Body of pancreas (tissue), 4 donors: ENCODE data around the gene LDLRAD4. TPM values are rescaled to one million over a fixed set of nuclear protein-coding genes. Genes with fewer than 3 reads are reported as not detected.

Experiments
- ATAC-seq: fragments of 150-250 bp; one replicate; pipeline ENCODE4 v1.9.1; 2016
- DNase-seq, 4 donors: peaks; one replicate each; pipeline ENCODE4 v3.0.0-alpha.2; 2019
- H3K27ac ChIP-seq, 4 donors: fragments of 200-600 bp; sonication (generic); 1 replicate in 3 of 4; 2 replicates in 1 of 4; pipeline versions ENCODE4 v1.5.1 to v1.6.1; 2016 to 2019; ENCODE audit warnings: mild to moderate bottlenecking in 1 of 4, mixed read lengths in 1 of 4, moderate library complexity in 1 of 4
- H3K27me3 ChIP-seq, 2 donors: fragments of 200-600 bp; sonication (generic); one replicate each; pipeline ENCODE4 v1.6.0; 2016; ENCODE audit warnings: mild to moderate bottlenecking in 1 of 2
- H3K36me3 ChIP-seq, 2 donors: fragments of 200-600 bp; sonication (generic); replicated peaks in 1 of 2; 2 replicates each; pipeline ENCODE4 v1.5.1; 2016; ENCODE audit warnings: low read depth in 2 of 2; ENCODE audit not compliant: insufficient read depth in 1 of 2
- H3K4me1 ChIP-seq: fragments of 200-600 bp; sonication (generic); one replicate; pipeline ENCODE4 v1.6.0; 2016
- H3K4me3 ChIP-seq, 2 donors: fragments of 200-600 bp; sonication (generic); 1 replicate in 1 of 2; 2 replicates in 1 of 2; pipeline ENCODE4 v1.5.1; 2016 to 2019
- H3K9me3 ChIP-seq, 3 donors: fragments of 200-600 bp; sonication (generic); 1 replicate in 2 of 3; 2 replicates in 1 of 3; pipeline ENCODE4 v1.5.1; 2016
- POLR2A ChIP-seq, 3 donors: fragments of 450-650 bp; IDR thresholded peaks; one replicate each; pipeline ENCODE4 v1.6.1; 2016; ENCODE audit warnings: antibody characterized with exemption in 3 of 3, mild to moderate bottlenecking in 2 of 3
- WGBS, 2 donors: methylation state at CpG; one replicate each; pipeline ENCODE4 v1.1.5; 2017; 5-methylcytosine and 5-hydroxymethylcytosine counted together
- intact Hi-C: fragments of 100-400 bp; cut with DNase I; formaldehyde crosslinking; loops from one replicate; pipeline ENCODE4 v1.15.1; 2023
- total RNA-seq, 2 donors: library from RNA; depleted of rRNA; stranded (reverse); fragments of >200 nt; gene quantifications; one replicate each; pipeline ENCODE4 v1.1.0, GENCODE V29; 2016
- TF ChIP-seq, protein P1 (sequence below), 7 experiments: fragments of 450-650 bp in 4 of 7; fragments of 200-600 bp in 3 of 7; sonication (generic) in 3 of 7; IDR thresholded peaks; one replicate each; pipeline ENCODE4 v1.5.1; 2016 to 2019; ENCODE audit warnings: antibody characterized with exemption in 7 of 7

The LDLRAD4 gene
- total RNA-seq, 2 donors from 2014 or later = 8.6 to 35.9 TPM

- intact Hi-C loops = no loop called here
Observed at GRCh38 chr18:13379062-13379865, 160.7 kb downstream of the LDLRAD4 start.

DNA sequence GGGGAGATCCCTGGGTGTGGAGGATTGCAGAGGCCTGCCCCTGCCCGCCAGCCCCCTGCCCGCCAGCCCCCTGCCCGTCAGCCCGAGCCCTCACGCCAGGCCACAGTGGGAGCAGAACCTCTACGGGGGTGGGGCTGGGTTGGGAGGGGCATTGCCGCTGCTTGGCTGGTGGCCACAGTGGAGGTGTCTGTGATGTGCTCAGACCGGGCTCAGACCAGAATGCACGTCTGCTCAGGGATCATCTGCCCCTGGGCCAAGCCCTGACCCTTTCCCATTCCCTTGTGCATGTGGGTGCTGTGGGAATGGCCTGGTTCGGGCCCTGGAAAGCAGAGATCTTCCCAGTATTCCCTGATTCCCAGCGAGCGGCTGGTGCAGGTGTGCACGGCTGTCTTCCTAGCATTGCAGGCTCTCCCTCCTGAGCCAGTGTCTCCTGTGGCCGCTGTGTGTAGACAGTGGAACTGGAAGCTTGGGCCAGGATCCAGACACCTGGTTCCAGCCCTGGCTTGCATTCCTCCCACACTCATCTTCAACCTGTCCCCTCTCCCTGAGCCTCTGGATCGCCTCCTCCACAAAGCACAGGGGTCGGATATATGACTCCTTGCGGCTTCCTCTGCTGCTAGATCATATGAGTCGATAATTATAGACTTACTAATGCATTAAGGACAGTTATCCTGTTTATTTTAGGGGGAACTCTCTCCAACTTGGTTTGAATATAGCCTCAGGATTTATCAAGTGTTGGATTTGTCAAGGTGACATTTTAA lies 161.6 kb downstream of the LDLRAD4 start:
- peaks cover 10% of the 10 kb centered on the region for H3K4me1 ChIP-seq
- DNase-seq (no peak), ATAC-seq (no peak)
- TF ChIP-seq POLR2A (IDR thresholded peaks at IDR 0.05) = no peak
- TF ChIP-seq, protein P1, sequence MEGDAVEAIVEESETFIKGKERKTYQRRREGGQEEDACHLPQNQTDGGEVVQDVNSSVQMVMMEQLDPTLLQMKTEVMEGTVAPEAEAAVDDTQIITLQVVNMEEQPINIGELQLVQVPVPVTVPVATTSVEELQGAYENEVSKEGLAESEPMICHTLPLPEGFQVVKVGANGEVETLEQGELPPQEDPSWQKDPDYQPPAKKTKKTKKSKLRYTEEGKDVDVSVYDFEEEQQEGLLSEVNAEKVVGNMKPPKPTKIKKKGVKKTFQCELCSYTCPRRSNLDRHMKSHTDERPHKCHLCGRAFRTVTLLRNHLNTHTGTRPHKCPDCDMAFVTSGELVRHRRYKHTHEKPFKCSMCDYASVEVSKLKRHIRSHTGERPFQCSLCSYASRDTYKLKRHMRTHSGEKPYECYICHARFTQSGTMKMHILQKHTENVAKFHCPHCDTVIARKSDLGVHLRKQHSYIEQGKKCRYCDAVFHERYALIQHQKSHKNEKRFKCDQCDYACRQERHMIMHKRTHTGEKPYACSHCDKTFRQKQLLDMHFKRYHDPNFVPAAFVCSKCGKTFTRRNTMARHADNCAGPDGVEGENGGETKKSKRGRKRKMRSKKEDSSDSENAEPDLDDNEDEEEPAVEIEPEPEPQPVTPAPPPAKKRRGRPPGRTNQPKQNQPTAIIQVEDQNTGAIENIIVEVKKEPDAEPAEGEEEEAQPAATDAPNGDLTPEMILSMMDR (IDR thresholded peaks at IDR 0.05) = no peak
- no peak overlapping the region for H3K27ac ChIP-seq
- WGBS, 2 donors = 73 to 82% methylated on average over 10 to 18 of the region's 18 CpGs
- no peaks in the 10 kb centered on the region for H3K9me3 ChIP-seq
- intact Hi-C loops = no loop called here
- H3K27me3 ChIP-seq = no peaks in the 10 kb centered on the region
- H3K36me3 ChIP-seq = no peaks in the 10 kb centered on the region
- no peak overlapping the region for H3K4me3 ChIP-seq

More at GRCh38 chr18:13379062-13379865, 160.7 kb downstream of the LDLRAD4 start:
- H3K27ac ChIP-seq = no peak overlapping the region
- peaks cover 10% of the 10 kb centered on the region for H3K4me1 ChIP-seq
- no peaks in the 10 kb centered on the region for H3K9me3 ChIP-seq
- no peak overlapping the region for H3K4me3 ChIP-seq
- H3K27me3 ChIP-seq = no peaks in the 10 kb centered on the region
- TF ChIP-seq, protein P1 (IDR thresholded peaks at IDR 0.05) = no peak
- no peak for TF ChIP-seq POLR2A (IDR thresholded peaks at IDR 0.05)
- DNase-seq = no peak
- 64 to 72% methylated on average over 7 of the region's 7 CpGs for WGBS, 2 donors
- no peaks in the 10 kb centered on the region for H3K36me3 ChIP-seq
- ATAC-seq = no peak

GRCh38 chr18:13380691-13381070 lies 162.1 kb downstream of the LDLRAD4 start:
- H3K27ac ChIP-seq = no peak overlapping the region
- 58 to 62% methylated on average over 2 of the region's 2 CpGs for WGBS, 2 donors
- H3K4me3 ChIP-seq = no peak overlapping the region
- TF ChIP-seq, protein P1 (IDR thresholded peaks at IDR 0.05) = no peak
- TF ChIP-seq POLR2A (IDR thresholded peaks at IDR 0.05) = no peak
- H3K27me3 ChIP-seq = no peaks in the 10 kb centered on the region
- H3K4me1 ChIP-seq = peaks cover 10% of the 10 kb centered on the region
- intact Hi-C loops = no loop called here
- H3K9me3 ChIP-seq = no peaks in the 10 kb centered on the region
- DNase-seq = no peak
- ATAC-seq = no peak
- no peaks in the 10 kb centered on the region for H3K36me3 ChIP-seq

- DNase-seq = no peak
- TF ChIP-seq, protein P1 (IDR thresholded peaks at IDR 0.05) = no peak
- H3K36me3 ChIP-seq = no peaks in the 10 kb centered on the region
- ATAC-seq = no peak
- peak overlapping the region in 3 of 4 donors; percentile 77 to 79 (median 78) for H3K27ac ChIP-seq
- no peaks in the 10 kb centered on the region for H3K27me3 ChIP-seq
- H3K9me3 ChIP-seq = no peaks in the 10 kb centered on the region
- 80 to 88% methylated on average over 9 of the region's 9 CpGs for WGBS, 2 donors
- H3K4me1 ChIP-seq = peaks cover 10% of the 10 kb centered on the region
- no peak overlapping the region for H3K4me3 ChIP-seq
- intact Hi-C loops = no loop called here
Observed at GRCh38 chr18:13381331-13381730, 162.8 kb downstream of the LDLRAD4 start.
